Measurements from ENCODE around the gene TNS1. TPM values are rescaled to one million over a fixed set of nuclear protein-coding genes. Genes with fewer than 3 reads are reported as not detected.

The TNS1 gene
- total RNA-seq, 2 donors from 2014 or later = 0.80 to 16.8 TPM

DNA sequence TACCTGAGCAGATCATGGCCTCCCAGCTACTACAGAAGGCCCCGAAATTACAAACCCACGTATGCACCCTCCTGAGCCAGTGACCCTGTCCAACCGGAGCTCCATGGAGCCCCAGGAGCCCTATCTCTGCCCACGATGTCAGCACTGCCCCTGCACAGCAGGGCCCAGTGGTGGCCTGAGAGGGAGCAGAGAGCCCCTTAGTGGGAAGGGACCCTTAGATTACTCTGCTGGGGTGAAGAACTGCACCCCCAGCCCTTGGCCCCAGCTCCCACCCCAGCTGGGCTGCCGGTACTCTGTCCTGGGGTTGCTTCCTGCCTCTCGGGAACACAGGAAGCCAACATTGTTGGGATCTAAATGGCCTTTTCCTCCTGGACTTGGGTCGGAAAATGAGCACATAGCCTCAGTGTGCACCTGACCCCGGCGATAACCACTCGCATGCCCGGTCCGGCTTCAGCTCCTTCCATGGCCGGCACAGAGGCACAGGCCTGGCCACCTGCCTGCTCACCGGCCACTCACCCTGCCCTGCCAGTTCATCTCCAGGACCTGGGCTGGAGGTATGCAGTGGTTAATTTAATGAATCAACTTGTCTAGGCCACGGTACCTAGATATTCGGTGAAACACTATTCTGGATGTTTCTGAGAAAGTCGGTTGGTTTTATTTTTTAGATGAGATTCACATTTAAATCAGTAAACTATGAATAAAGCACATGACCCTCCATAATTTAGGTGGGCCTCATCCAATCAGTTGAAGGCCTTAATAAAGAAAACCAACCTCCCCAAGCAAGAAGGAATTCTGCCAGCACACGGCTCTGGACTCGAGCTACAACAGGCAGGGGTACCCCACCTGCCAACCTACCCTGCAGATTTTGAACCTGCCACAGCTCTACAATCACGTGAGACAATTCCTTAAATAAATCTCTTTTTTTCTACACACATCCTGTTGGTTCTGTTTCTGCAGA lies 19.2 kb downstream of the TNS1 start:
- Mint-ChIP-seq H3K27me3 (peaks cover 25% of the 10 kb centered on the region), H3K27ac (no peak overlapping the region), H3K4me1 (peaks cover under 1% of the 10 kb centered on the region), H3K4me3 (no peak overlapping the region), H3K36me3 (ENCODE audit: low read depth) (peaks cover 2% of the 10 kb centered on the region)
- ATAC-seq (no peak), DNase-seq (no peak)
- H3K9me3 ChIP-seq (ENCODE audit: control insufficient read depth, low read length, poor library complexity, severe bottlenecking) = no peaks in the 10 kb centered on the region

DNA sequence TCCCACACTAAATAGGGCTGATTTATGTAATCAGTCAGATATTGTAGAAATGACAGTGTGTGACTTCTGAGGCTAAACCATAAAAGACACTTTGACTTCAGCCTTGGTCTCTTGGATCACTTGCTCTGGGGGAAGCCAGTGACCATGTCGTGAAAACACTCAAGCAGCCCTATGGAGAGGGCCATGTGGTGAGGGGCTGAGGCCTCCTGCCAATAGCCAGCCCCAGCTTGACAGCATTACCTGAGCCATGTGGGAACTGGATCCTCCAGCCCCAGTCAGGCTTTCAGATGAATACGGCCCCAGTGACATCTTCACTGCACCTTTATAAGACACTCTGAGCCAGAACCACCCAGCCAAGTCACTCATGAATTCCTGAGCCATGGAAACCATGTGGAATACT lies 20.8 kb downstream of the TNS1 start:
- H3K9me3 ChIP-seq (ENCODE audit: control insufficient read depth, low read length, poor library complexity, severe bottlenecking) = no peaks in the 10 kb centered on the region
- no peak overlapping the region for H3K27ac Mint-ChIP-seq
- no peak for DNase-seq
- ATAC-seq = no peak
- no peaks in the 10 kb centered on the region for H3K4me1 Mint-ChIP-seq
- H3K36me3 Mint-ChIP-seq (ENCODE audit: low read depth) = peaks cover 2% of the 10 kb centered on the region
- H3K27me3 Mint-ChIP-seq = peaks cover 13% of the 10 kb centered on the region
- H3K4me3 Mint-ChIP-seq = no peak overlapping the region

DNA sequence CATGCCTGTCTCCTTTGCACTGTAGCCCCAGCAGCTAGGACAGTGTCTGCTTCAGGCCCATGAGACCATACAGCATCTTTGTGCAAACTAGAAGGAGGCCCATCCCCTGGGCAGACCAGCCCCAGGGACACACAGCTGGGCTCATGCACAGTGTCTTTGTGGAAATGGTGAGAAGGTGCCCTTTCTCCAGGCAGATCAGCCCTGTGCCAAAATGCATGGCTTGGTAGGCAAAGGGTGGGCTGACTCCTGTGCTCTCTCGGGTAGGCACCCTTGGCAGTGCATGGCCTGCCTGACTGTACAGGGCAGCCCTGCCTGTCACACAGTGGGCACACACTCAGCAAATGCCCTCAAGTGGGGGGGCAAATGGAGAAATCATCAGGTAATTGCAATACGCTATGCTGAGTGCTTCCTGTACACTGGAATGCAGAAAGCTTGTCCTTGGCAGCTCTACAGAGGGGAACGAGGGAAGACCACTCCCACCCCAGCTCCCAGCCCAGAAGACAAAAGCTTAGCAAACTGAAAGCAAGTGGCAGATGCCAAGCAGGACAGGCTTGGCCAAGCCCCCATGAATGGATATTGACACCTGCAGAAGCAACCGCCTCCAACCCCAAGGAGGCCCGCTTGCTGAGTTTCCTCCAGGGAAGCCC lies 21.6 kb downstream of the TNS1 start:
- H3K27ac Mint-ChIP-seq = no peak overlapping the region
- no peaks in the 10 kb centered on the region for H3K4me1 Mint-ChIP-seq
- peaks cover 13% of the 10 kb centered on the region for H3K27me3 Mint-ChIP-seq
- no peak overlapping the region for H3K4me3 Mint-ChIP-seq
- no peak for DNase-seq
- no peaks in the 10 kb centered on the region for H3K9me3 ChIP-seq (ENCODE audit: control insufficient read depth, low read length, poor library complexity, severe bottlenecking)
- no peak for ATAC-seq
- H3K36me3 Mint-ChIP-seq (ENCODE audit: low read depth) = peaks cover 2% of the 10 kb centered on the region

DNA sequence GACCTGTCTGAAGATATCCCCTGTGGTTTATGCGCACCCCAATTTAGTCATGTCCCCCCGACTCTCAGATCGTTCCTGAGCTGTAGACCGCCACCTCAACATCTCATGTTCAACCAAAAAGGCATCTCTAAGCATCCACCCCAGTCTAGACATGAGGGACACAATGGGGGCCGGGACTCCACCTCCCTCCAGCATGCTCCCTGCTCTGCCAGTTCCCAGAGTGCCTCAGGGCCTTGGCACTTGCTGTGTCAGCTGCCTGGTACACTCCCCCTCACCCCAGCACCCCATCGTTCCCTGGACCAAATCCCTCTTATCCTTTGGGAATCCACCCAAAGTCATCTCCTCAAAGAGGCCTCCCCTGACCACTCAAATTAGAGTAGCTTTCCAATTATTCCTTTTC lies 22.2 kb downstream of the TNS1 start:
- H3K4me3 Mint-ChIP-seq = no peak overlapping the region
- no peak overlapping the region for H3K27ac Mint-ChIP-seq
- H3K9me3 ChIP-seq (ENCODE audit: control insufficient read depth, low read length, poor library complexity, severe bottlenecking) = no peaks in the 10 kb centered on the region
- DNase-seq (no peak), ATAC-seq (no peak)
- peaks cover 2% of the 10 kb centered on the region for H3K36me3 Mint-ChIP-seq (ENCODE audit: low read depth)
- no peaks in the 10 kb centered on the region for H3K4me1 Mint-ChIP-seq
- peaks cover 13% of the 10 kb centered on the region for H3K27me3 Mint-ChIP-seq

DNA sequence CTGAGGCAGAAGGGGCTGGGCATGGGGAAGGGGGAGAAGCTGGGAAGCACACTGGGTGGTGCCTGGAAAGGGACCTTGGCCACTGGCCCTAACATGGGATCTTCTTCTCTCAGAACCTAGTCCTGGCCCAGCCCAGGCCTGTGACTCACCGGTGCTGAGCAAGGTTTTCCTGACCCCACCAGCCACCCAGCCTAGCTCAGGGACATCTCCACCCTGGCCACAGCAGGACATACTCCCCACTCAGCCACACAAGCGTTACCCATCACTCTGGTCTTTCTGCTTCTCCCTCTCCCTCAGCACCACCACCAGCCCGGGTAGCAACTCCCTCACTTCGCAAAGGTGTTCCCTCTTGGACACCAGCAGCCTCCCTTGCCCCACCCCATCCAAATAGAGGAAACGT lies 22.8 kb downstream of the TNS1 start:
- Mint-ChIP-seq H3K4me1 (no peaks in the 10 kb centered on the region), H3K36me3 (ENCODE audit: low read depth) (peaks cover 2% of the 10 kb centered on the region), H3K4me3 (no peak overlapping the region), H3K27me3 (peaks cover 13% of the 10 kb centered on the region), H3K27ac (no peak overlapping the region)
- ATAC-seq (no peak), DNase-seq (no peak)
- H3K9me3 ChIP-seq (ENCODE audit: control insufficient read depth, low read length, poor library complexity, severe bottlenecking) = no peaks in the 10 kb centered on the region

DNA sequence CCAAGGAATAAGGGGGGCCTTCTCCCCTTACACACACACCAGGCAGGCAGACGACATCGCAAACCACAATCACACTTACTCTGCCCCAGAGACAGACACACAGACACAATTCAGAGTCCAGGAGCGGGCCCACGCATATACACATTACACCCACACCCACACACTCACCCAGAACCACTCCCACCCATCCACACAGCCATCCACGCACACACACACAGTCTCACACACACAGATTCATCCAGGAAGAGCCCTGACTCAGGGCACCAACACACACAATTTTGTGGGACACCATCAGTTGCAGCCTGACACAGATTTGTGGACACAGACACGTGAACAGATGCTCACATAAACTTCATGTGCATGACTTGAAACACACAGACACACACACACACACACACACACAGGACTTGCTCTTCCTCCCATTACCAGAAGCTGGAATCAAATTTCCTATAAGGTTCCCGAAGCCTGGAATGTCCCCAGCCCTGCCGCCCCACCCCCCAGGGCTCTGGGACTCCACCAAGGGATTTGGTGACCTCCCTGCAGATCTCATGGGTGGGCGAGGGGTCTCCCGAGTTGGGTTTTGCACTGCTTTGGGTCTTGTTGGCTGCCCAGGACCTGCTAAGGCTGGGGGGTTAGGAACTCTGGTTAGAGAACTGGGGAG lies 23.5 kb downstream of the TNS1 start:
- Mint-ChIP-seq H3K4me3 (no peak overlapping the region), H3K36me3 (ENCODE audit: low read depth) (peaks cover 2% of the 10 kb centered on the region), H3K27ac (no peak overlapping the region), H3K4me1 (no peaks in the 10 kb centered on the region), H3K27me3 (peaks cover 16% of the 10 kb centered on the region)
- no peaks in the 10 kb centered on the region for H3K9me3 ChIP-seq (ENCODE audit: control insufficient read depth, low read length, poor library complexity, severe bottlenecking)
- DNase-seq = no peak
- ATAC-seq = no peak

DNA sequence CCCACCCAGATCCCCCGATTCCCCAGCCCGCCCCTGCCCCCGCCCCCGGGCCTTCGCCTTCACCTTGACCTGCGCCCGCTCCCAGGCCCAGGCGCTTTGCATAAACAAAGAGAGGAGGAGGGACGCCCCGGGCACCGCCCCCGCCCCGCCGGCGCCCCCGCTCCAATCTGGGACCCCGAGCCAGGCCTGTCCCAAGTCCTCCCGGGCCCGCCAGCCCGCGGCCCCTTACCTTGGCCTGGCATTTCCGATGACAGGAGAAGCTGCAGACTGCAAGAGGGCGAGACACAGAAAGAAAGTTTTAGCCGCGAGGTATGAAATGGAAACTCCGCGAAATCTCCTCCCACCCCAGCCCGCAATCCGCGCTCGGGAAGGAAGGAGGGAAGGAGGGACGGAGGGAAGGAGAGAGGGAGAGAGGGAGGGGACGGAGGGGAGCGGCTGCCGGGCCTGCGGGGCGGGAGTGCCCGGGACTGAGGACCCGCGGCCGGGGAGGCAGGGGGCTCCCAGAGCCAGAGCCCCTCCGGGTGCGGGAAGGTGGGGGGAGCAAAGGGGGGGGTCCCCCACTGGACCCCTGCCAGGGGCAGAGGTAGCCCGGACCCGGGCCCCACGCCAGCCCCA lies 24.2 kb downstream of the TNS1 start:
- H3K9me3 ChIP-seq (ENCODE audit: control insufficient read depth, low read length, poor library complexity, severe bottlenecking) = no peaks in the 10 kb centered on the region
- no peaks in the 10 kb centered on the region for H3K4me1 Mint-ChIP-seq
- H3K4me3 Mint-ChIP-seq = no peak overlapping the region
- ATAC-seq = no peak
- no peak for DNase-seq
- H3K36me3 Mint-ChIP-seq (ENCODE audit: low read depth) = peaks cover 2% of the 10 kb centered on the region
- H3K27me3 Mint-ChIP-seq = peaks cover 19% of the 10 kb centered on the region
- H3K27ac Mint-ChIP-seq = no peak overlapping the region

DNA sequence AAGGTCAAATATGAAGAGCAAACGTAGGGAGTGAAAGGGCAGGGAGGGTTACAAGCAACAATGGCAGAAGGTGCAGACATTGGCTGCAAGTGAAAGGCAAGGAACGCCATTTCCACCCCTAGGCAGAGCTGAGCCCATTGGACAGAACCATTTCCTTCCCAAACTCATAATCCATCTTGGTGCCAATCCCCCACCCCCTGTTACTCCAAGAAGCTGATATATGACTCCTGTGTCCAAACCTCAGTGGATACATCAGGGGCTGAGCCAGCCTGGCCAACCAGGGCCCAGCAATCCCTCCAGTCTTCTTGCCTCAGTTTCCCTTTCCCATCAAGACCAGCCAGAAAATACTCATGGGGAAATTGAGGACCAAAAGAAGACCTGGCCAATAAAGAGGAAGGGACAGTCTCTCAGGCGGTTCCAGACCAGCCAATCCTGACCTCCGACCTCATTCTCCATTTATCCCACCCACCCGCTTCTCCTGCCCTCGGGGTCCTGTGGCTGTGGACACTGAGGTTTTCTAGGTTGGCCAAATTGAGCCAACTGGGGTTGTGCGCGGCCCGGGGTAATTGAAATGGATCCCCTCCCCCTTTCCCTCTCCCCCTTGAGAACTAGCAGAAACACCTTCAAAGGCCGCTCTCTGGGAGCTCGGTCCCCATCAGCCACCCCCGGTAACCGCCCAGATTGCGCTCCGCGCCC lies 24.8 kb downstream of the TNS1 start:
- Mint-ChIP-seq H3K4me3 (no peak overlapping the region), H3K27me3 (peaks cover 26% of the 10 kb centered on the region), H3K36me3 (ENCODE audit: low read depth) (peaks cover 2% of the 10 kb centered on the region), H3K4me1 (no peaks in the 10 kb centered on the region), H3K27ac (no peak overlapping the region)
- ATAC-seq = no peak
- DNase-seq = no peak
- no peaks in the 10 kb centered on the region for H3K9me3 ChIP-seq (ENCODE audit: control insufficient read depth, low read length, poor library complexity, severe bottlenecking)

DNA sequence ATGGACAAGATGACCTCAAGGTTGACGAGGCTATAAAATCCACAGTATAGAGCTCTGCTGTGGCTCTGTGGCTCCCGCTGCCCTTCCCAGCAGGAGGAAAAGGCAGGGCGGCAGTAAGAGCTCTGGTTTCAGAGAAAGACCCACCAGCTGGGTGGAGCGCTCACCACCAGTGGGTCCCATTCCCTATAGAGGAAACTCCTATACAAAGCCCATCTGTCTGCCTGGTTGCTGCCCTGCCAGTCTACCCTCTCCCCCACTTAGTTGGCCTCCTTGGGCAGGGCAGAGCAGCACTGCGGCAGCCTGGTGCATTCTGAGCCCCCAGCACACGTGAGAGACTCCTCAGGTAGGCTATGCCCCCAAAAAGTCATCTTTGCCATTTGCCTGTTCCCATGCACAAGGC lies 26.5 kb downstream of the TNS1 start:
- H3K27ac Mint-ChIP-seq = no peak overlapping the region
- ATAC-seq (no peak), DNase-seq (no peak)
- no peak overlapping the region for H3K4me3 Mint-ChIP-seq
- H3K4me1 Mint-ChIP-seq = no peaks in the 10 kb centered on the region
- peaks cover 41% of the 10 kb centered on the region for H3K27me3 Mint-ChIP-seq
- H3K36me3 Mint-ChIP-seq (ENCODE audit: low read depth) = peaks cover 2% of the 10 kb centered on the region
- H3K9me3 ChIP-seq (ENCODE audit: control insufficient read depth, low read length, poor library complexity, severe bottlenecking) = no peaks in the 10 kb centered on the region

DNA sequence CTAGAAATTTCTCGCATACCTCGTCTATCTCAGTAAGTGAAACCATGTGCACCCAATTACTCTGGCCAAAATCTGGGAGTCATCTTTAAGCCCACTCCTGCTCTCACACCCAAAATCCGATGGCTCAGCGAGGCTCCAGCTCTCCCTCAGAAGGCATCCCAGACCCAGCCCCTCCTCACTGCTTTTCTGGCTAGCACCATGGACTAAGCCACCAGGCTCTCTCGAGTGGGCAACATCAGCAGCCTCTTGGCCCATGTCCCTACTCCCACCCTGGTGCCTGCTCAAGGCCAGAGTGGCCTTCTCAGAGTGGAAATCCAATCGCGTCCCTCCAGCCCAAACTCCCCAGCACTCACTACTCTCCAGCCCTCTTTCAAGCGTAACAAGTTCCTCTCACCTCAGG lies 27.2 kb downstream of the TNS1 start:
- no peaks in the 10 kb centered on the region for H3K9me3 ChIP-seq (ENCODE audit: control insufficient read depth, low read length, poor library complexity, severe bottlenecking)
- ATAC-seq (no peak), DNase-seq (no peak)
- Mint-ChIP-seq H3K27ac (no peak overlapping the region), H3K4me3 (no peak overlapping the region), H3K36me3 (ENCODE audit: low read depth) (peaks cover 2% of the 10 kb centered on the region), H3K4me1 (no peaks in the 10 kb centered on the region), H3K27me3 (peaks cover 38% of the 10 kb centered on the region)

DNA sequence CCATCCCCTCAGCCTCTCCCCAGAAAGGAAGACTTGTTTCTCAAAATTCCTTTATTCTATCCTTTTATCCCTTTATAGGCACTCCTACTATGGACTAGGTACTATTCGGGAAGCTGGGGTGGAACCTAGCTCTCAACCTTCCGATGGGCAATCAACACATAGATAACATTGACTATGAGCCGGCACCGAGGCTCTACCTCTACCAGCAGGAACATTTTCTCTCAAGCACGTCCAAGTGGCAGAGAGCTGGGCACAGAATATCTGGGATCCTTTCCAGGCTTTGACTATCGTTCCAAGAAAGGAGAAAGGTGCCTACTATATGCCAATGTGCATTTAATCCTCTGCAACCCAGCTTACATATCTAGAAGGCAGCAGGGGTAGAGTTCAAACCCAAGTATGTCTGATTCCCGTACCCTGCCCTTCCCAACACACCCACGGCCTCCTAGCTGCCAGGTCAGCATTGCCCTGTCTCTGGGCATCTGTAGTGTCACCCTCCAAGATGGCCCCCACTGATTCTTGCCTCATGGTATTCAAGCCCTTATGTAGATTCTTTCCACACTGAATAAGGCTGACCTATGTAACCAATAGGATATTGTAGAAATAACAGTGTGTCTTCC lies 28.3 kb downstream of the TNS1 start:
- H3K27me3 Mint-ChIP-seq = peaks cover 36% of the 10 kb centered on the region
- DNase-seq = no peak
- ATAC-seq = no peak
- no peaks in the 10 kb centered on the region for H3K4me1 Mint-ChIP-seq
- peaks cover 4% of the 10 kb centered on the region for H3K36me3 Mint-ChIP-seq (ENCODE audit: low read depth)
- H3K4me3 Mint-ChIP-seq = no peak overlapping the region
- no peaks in the 10 kb centered on the region for H3K9me3 ChIP-seq (ENCODE audit: control insufficient read depth, low read length, poor library complexity, severe bottlenecking)
- H3K27ac Mint-ChIP-seq = no peak overlapping the region

DNA sequence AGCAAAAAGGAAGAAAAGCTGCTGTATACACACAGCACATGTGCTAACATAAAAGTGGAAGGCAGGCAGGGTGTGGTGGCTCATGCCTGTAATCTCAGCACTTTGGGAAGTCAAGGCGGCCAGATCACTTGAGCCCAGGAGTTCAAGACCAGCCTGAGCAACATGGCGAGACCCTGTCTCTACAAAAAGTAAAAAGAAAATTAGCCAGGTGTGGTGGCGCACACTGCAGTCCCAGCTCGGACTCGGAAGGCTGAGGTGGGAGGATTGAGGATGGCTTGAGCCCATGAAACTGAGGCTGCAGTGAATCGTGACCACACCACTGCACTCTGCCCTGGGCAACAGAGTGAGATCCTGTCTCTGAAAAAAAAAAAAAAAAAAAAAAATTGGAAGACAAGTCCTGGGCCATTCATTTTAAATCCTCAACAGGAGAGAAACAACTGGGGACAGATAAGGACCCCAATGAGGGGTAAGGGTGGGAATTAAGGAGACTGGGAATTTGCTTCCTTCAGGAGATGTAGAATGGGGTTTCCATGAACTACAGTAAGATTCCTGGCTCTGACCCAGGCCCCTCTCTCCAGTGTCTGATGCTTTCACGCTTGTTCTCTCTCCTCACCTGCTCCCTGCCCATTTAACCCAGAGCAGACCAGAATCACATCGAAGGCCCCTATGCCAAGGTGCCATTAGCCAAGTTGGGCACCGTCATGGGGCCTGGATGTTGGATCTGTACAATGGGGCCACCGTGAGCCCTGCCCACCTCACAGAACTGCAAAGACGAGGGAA lies 29.6 kb downstream of the TNS1 start:
- ATAC-seq (no peak), DNase-seq (no peak)
- Mint-ChIP-seq H3K4me3 (no peak overlapping the region), H3K27ac (no peak overlapping the region), H3K27me3 (peaks cover 36% of the 10 kb centered on the region), H3K36me3 (ENCODE audit: low read depth) (peaks cover 2% of the 10 kb centered on the region), H3K4me1 (no peaks in the 10 kb centered on the region)
- H3K9me3 ChIP-seq (ENCODE audit: control insufficient read depth, low read length, poor library complexity, severe bottlenecking) = no peaks in the 10 kb centered on the region
